Gastroesophageal sphincter (tissue), 4 donors: ENCODE measurements around the gene CLEC11A. TPM values are rescaled to one million over a fixed set of nuclear protein-coding genes. Genes with fewer than 3 reads are reported as not detected.
"Not testable (repeated sequence)": the region's sequence is repeated elsewhere in the genome, so short reads cannot be mapped to it uniquely, and the experiment has no call there.

Source experiments
- ATAC-seq: fragments of 150-250 bp; one replicate; pipeline ENCODE4 v1.9.1; 2016; ENCODE audit warnings: mild to moderate bottlenecking, moderate library complexity
- H3K27ac ChIP-seq, 4 donors: fragments of 200-600 bp; sonication (generic) in 3 of 4; 1 replicate in 3 of 4; 2 replicates in 1 of 4; pipeline ENCODE4 v1.5.1; 2016 to 2019
- H3K27me3 ChIP-seq: fragments of 200-600 bp; sonication (generic); one replicate; pipeline ENCODE4 v1.5.1; 2019
- H3K36me3 ChIP-seq, 2 donors: fragments of 200-600 bp; sonication (generic); one replicate each; pipeline ENCODE4 v1.5.1; 2019; ENCODE audit warnings: control low read depth in 1 of 2
- H3K4me1 ChIP-seq, 3 donors: fragments of 200-600 bp; sonication (generic); 1 replicate in 2 of 3; 2 replicates in 1 of 3; pipeline ENCODE4 v1.5.1; 2016 to 2019; ENCODE audit warnings: control low read depth in 2 of 3
- H3K4me3 ChIP-seq, 2 donors: fragments of 200-600 bp; sonication (generic); one replicate each; pipeline ENCODE4 v1.5.1; 2019; ENCODE audit warnings: mild to moderate bottlenecking in 1 of 2, moderate library complexity in 1 of 2
- H3K9me3 ChIP-seq, 3 donors: fragments of 200-600 bp; sonication (generic); one replicate each; pipeline ENCODE4 v1.5.1; 2017 to 2019; ENCODE audit warnings: control low read depth in 2 of 3
- CTCF ChIP-seq, 4 experiments: fragments of 200-600 bp in 2 of 4; fragments of 450-650 bp in 2 of 4; sonication (generic) in 1 of 4; IDR thresholded peaks; one replicate each; pipeline ENCODE4 v1.5.1; 2017 to 2019; ENCODE audit warnings: antibody characterized with exemption in 4 of 4, mild to moderate bottlenecking in 2 of 4, moderate library complexity in 2 of 4
- EP300 ChIP-seq: sonication (generic); formaldehyde crosslinking; IDR thresholded peaks from one replicate; pipeline ENCODE4 v1.6.1; 2017; ENCODE audit warnings: antibody characterized with exemption, mild to moderate bottlenecking
- POLR2A ChIP-seq, 2 donors: fragments of 450-650 bp; IDR thresholded peaks; one replicate each; pipeline ENCODE4 v1.6.1; 2017; ENCODE audit warnings: antibody characterized with exemption in 2 of 2, mild to moderate bottlenecking in 2 of 2, moderate library complexity in 1 of 2
- POLR2AphosphoS5 ChIP-seq: sonication (generic); formaldehyde crosslinking; IDR thresholded peaks from one replicate; pipeline ENCODE4 v1.6.1; 2017; ENCODE audit warnings: antibody characterized with exemption
- WGBS, 2 donors: methylation state at CpG; one replicate each; pipeline ENCODE4 v1.1.5; 2018; ENCODE audit warnings: low coverage in 1 of 2; 5-methylcytosine and 5-hydroxymethylcytosine counted together
- total RNA-seq, 4 donors: library from RNA; depleted of rRNA; stranded (reverse); fragments of >200 nt; gene quantifications; one replicate each; pipeline ENCODE4 v1.1.0, GENCODE V29; 2016

Gene CLEC11A
- total RNA-seq, 4 donors from 2014 or later = 4.6 to 17.1 (median 8.4) TPM

- Histone ChIP-seq H3K27me3 (peaks cover 85% of the 10 kb centered on the region), H3K4me3 (no peak overlapping the region), H3K36me3 (no peaks in the 10 kb centered on the region), H3K9me3 (no peaks in the 10 kb centered on the region), H3K27ac (no peak overlapping the region), H3K4me1 (no peaks in the 10 kb centered on the region)
- no peak for ATAC-seq
- 82 to 100% methylated on average over 1 to 3 of the region's 4 CpGs for WGBS, 2 donors
- TF ChIP-seq EP300 (no peak), POLR2A (IDR thresholded peaks at IDR 0.05) (no peak), CTCF (IDR thresholded peaks at IDR 0.05) (no peak), POLR2AphosphoS5 (no peak)
Observed at GRCh38 chr19:50753879-50754278, 30.7 kb downstream of the CLEC11A start.

- not testable (repeated sequence) for ATAC-seq, H3K9me3 ChIP-seq, H3K4me3 ChIP-seq, H3K36me3 ChIP-seq, H3K4me1 ChIP-seq, H3K27ac ChIP-seq
- 51 to 65% methylated on average over 5 to 8 of the region's 8 CpGs for WGBS, 2 donors
- H3K27me3 ChIP-seq = peaks cover 63% of the 10 kb centered on the region
Observed at GRCh38 chr19:50756244-50756643, 33.1 kb downstream of the CLEC11A start.

- not testable (repeated sequence) for H3K36me3 ChIP-seq, H3K27ac ChIP-seq, H3K4me1 ChIP-seq, ATAC-seq, H3K9me3 ChIP-seq, H3K4me3 ChIP-seq
- H3K27me3 ChIP-seq = peaks cover 66% of the 10 kb centered on the region
- WGBS, 2 donors = 59% methylated on average over 2 of the region's 3 CpGs; no CpG with 5 or more reads in 1 of the 2 donors
Observed at GRCh38 chr19:50757624-50758023, 34.5 kb downstream of the CLEC11A start.

DNA sequence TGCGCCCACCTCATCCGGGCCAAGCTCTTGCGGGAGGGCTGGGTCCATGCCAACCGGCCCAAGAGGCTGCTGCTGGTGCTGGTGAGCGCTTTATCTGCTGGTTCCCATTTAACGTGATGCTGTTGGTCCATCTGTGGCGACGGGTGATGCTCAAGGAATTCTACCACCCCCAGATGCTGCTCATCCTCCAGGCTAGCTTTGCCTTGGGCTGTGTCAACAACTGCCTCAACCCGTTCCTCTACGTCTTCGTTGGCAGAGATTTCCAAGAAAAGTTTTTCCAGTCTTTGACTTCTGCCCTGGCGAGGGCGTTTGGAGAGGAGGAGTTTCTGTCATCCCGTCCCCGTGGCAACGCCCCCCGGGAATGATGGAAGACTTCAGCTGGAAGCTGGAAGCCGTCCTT, 35.9 kb downstream of the CLEC11A start:
- H3K4me3 ChIP-seq, H3K4me1 ChIP-seq, H3K27ac ChIP-seq, H3K36me3 ChIP-seq, ATAC-seq, H3K9me3 ChIP-seq: not testable (repeated sequence)
- WGBS, 2 donors = no CpG with 5 or more reads among the region's 18 CpGs
- peaks cover 66% of the 10 kb centered on the region for H3K27me3 ChIP-seq

- TF ChIP-seq POLR2AphosphoS5 (no peak), CTCF (IDR thresholded peaks at IDR 0.05) (no peak), EP300 (no peak), POLR2A (IDR thresholded peaks at IDR 0.05) (no peak)
- Histone ChIP-seq H3K27me3 (peaks cover 64% of the 10 kb centered on the region), H3K9me3 (no peaks in the 10 kb centered on the region), H3K4me3 (no peak overlapping the region), H3K4me1 (no peaks in the 10 kb centered on the region), H3K27ac (no peak overlapping the region), H3K36me3 (no peaks in the 10 kb centered on the region)
- 61 to 66% methylated on average over 4 of the region's 4 CpGs for WGBS, 2 donors
- no peak for ATAC-seq
Observed at GRCh38 chr19:50759886-50760285, 36.7 kb downstream of the CLEC11A start.

DNA sequence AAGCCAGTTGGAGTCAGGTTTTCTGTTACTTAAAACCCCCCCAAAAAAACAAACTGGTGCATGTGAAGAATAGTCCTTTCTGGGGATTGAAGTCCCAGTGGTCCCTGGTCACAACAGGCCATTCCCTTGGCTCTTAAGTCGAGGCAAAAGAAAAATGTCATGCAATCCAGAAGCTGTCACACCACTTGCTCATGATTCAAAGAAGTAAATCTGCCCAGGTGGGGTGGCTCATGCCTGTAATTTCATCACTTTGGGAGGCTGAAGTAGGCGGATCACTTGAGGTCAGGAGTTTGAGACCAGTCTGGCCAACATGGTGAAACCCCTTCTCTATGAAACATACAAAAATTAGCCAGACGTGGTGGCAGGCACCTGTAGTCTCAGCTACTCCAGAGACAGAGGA, 38.3 kb downstream of the CLEC11A start:
- H3K9me3 ChIP-seq, H3K4me3 ChIP-seq, H3K36me3 ChIP-seq, ATAC-seq, H3K4me1 ChIP-seq, H3K27ac ChIP-seq: not testable (repeated sequence)
- peaks cover 67% of the 10 kb centered on the region for H3K27me3 ChIP-seq
- WGBS, 2 donors = 38 to 60% methylated on average over 2 to 3 of the region's 3 CpGs

- H3K27me3 ChIP-seq = peaks cover 64% of the 10 kb centered on the region
- not testable (repeated sequence) for H3K36me3 ChIP-seq, ATAC-seq
Observed at GRCh38 chr19:50763521-50763920, 40.4 kb downstream of the CLEC11A start.

DNA sequence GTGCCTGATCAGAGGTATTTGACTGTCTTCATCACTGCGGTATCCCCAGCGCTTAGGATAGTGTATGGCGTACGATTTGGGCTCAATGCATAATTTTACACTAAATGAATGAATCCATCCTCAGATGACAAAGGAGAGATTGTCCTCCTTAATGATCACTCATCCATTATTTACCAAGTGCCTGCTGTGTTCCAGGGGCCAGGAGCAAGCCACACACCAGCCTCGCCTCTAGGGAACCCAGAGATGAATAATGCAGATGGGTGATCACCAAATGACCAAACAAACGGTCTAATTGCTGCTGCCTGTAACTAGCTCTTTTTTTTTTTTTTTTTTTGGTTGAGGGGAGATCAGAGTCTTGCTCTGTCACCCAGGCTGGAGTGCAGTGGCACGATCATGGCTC, 41.2 kb downstream of the CLEC11A start:
- Histone ChIP-seq H3K4me1 (no peaks in the 10 kb centered on the region), H3K36me3 (no peaks in the 10 kb centered on the region), H3K27ac (no peak overlapping the region), H3K27me3 (peaks cover 72% of the 10 kb centered on the region), H3K4me3 (no peak overlapping the region), H3K9me3 (no peaks in the 10 kb centered on the region)
- no peak for ATAC-seq
- 63 to 82% methylated on average over 4 to 6 of the region's 7 CpGs for WGBS, 2 donors
- TF ChIP-seq POLR2AphosphoS5 (no peak), CTCF (IDR thresholded peaks at IDR 0.05) (no peak), POLR2A (IDR thresholded peaks at IDR 0.05) (no peak), EP300 (no peak)

More at GRCh38 chr19:50763521-50763920, 40.4 kb downstream of the CLEC11A start:
- not testable (repeated sequence) for H3K4me1 ChIP-seq, H3K9me3 ChIP-seq, H3K4me3 ChIP-seq, H3K27ac ChIP-seq
- 86% methylated on average over 4 of the region's 13 CpGs; no CpG with 5 or more reads in 1 of the 2 donors for WGBS, 2 donors

- H3K4me1 ChIP-seq, H3K36me3 ChIP-seq, H3K27ac ChIP-seq, H3K4me3 ChIP-seq, H3K9me3 ChIP-seq, ATAC-seq: not testable (repeated sequence)
- H3K27me3 ChIP-seq = peaks cover 91% of the 10 kb centered on the region
- WGBS, 2 donors = 57 to 59% methylated on average over 5 to 10 of the region's 12 CpGs
Observed at GRCh38 chr19:50766746-50767145, 43.6 kb downstream of the CLEC11A start.

DNA sequence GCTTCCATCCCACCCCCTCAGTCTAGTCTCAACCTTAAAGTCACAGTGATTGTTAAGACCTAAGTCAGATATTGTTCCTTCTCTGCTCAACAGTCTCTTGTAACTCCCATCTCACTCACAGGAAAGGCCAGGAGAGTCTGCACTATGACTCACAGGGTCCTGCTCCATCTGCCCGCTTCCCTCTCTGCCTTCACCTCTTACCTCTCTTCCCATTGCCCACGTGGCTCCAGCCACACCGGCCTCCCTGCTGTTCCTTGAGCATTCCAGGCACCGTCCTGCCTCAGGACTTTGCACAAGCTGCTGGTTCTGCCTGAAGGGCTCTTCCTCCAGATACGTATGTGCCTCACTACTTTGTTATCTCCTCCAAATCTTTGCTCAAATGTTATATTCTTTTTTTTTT, 44.1 kb downstream of the CLEC11A start:
- H3K36me3 ChIP-seq, H3K4me3 ChIP-seq, H3K9me3 ChIP-seq, ATAC-seq, H3K27ac ChIP-seq, H3K4me1 ChIP-seq: not testable (repeated sequence)
- WGBS, 2 donors = 30 to 55% methylated on average over 4 to 5 of the region's 5 CpGs
- H3K27me3 ChIP-seq = peaks cover 91% of the 10 kb centered on the region
